Measurements from ENCODE around the gene CBLB. TPM values are rescaled to one million over a fixed set of nuclear protein-coding genes. Genes with fewer than 3 reads are reported as not detected.
"Not testable (repeated sequence)": the region's sequence is repeated elsewhere in the genome, so short reads cannot be mapped to it uniquely, and the experiment has no call there.

CBLB gene
- total RNA-seq, 1 donor, result 133 TPM

GRCh38 chr3:105762214-105762613 lies 106.6 kb downstream of the CBLB start:
- not testable (repeated sequence) for H3K27me3 ChIP-seq (ENCODE audit: insufficient read depth, low read length)

GRCh38 chr3:105759442-105760078 lies 109.3 kb downstream of the CBLB start:
- Histone ChIP-seq H3K4me1 (ENCODE audit: insufficient read depth, low read length) (peaks cover 13% of the 10 kb centered on the region), H3K27me3 (ENCODE audit: insufficient read depth, low read length) (no peaks in the 10 kb centered on the region), H3K9me3 (ENCODE audit: low read depth, low read length) (no peaks in the 10 kb centered on the region), H3K4me3 (ENCODE audit: low read length) (no peak overlapping the region)

More at GRCh38 chr3:105762214-105762613, 106.6 kb downstream of the CBLB start:
- not testable (repeated sequence) for H3K4me3 ChIP-seq (ENCODE audit: low read length); H3K9me3 ChIP-seq (ENCODE audit: low read depth, low read length)
- peaks cover 21% of the 10 kb centered on the region for H3K4me1 ChIP-seq (ENCODE audit: insufficient read depth, low read length)

GRCh38 chr3:105758451-105758850 lies 110.4 kb downstream of the CBLB start:
- Histone ChIP-seq H3K4me3 (ENCODE audit: low read length) (no peak overlapping the region), H3K9me3 (ENCODE audit: low read depth, low read length) (no peaks in the 10 kb centered on the region), H3K27me3 (ENCODE audit: insufficient read depth, low read length) (no peaks in the 10 kb centered on the region), H3K4me1 (ENCODE audit: insufficient read depth, low read length) (peaks cover 11% of the 10 kb centered on the region)

GRCh38 chr3:105755121-105755886 lies 113.5 kb downstream of the CBLB start:
- H3K4me3 ChIP-seq (ENCODE audit: low read length), result no peak overlapping the region
- H3K9me3 ChIP-seq (ENCODE audit: low read depth, low read length), result no peaks in the 10 kb centered on the region
- peaks cover 23% of the 10 kb centered on the region for H3K4me1 ChIP-seq (ENCODE audit: insufficient read depth, low read length)
- H3K27me3 ChIP-seq (ENCODE audit: insufficient read depth, low read length), result no peaks in the 10 kb centered on the region

GRCh38 chr3:105752791-105753415 lies 115.9 kb downstream of the CBLB start:
- Histone ChIP-seq H3K4me1 (ENCODE audit: insufficient read depth, low read length) (peaks cover 29% of the 10 kb centered on the region), H3K4me3 (ENCODE audit: low read length) (no peak overlapping the region), H3K27me3 (ENCODE audit: insufficient read depth, low read length) (no peaks in the 10 kb centered on the region), H3K9me3 (ENCODE audit: low read depth, low read length) (no peaks in the 10 kb centered on the region)

GRCh38 chr3:105747696-105748095 lies 121.1 kb downstream of the CBLB start:
- Histone ChIP-seq H3K27me3 (ENCODE audit: insufficient read depth, low read length) (no peaks in the 10 kb centered on the region), H3K4me3 (ENCODE audit: low read length) (no peak overlapping the region), H3K9me3 (ENCODE audit: low read depth, low read length) (no peaks in the 10 kb centered on the region), H3K4me1 (ENCODE audit: insufficient read depth, low read length) (peaks cover 22% of the 10 kb centered on the region)

- Histone ChIP-seq H3K4me3 (ENCODE audit: low read length) (no peak overlapping the region), H3K4me1 (ENCODE audit: insufficient read depth, low read length) (peaks cover 19% of the 10 kb centered on the region), H3K27me3 (ENCODE audit: insufficient read depth, low read length) (no peaks in the 10 kb centered on the region), H3K9me3 (ENCODE audit: low read depth, low read length) (no peaks in the 10 kb centered on the region)
These were observed 121.7 kb downstream of the CBLB start for GRCh38 chr3:105747060-105747541.

- no peak overlapping the region for H3K4me3 ChIP-seq (ENCODE audit: low read length)
- H3K4me1 ChIP-seq (ENCODE audit: insufficient read depth, low read length), result peaks cover 19% of the 10 kb centered on the region
- H3K9me3 ChIP-seq (ENCODE audit: low read depth, low read length), result no peaks in the 10 kb centered on the region
- no peaks in the 10 kb centered on the region for H3K27me3 ChIP-seq (ENCODE audit: insufficient read depth, low read length)
These were observed 122.4 kb downstream of the CBLB start for GRCh38 chr3:105746231-105746996.

GRCh38 chr3:105745046-105745445 lies 123.8 kb downstream of the CBLB start:
- H3K4me1 ChIP-seq (ENCODE audit: insufficient read depth, low read length), result peaks cover 13% of the 10 kb centered on the region
- no peaks in the 10 kb centered on the region for H3K9me3 ChIP-seq (ENCODE audit: low read depth, low read length)
- H3K27me3 ChIP-seq (ENCODE audit: insufficient read depth, low read length), result no peaks in the 10 kb centered on the region
- no peak overlapping the region for H3K4me3 ChIP-seq (ENCODE audit: low read length)

GRCh38 chr3:105744202-105744601 lies 124.6 kb downstream of the CBLB start:
- Histone ChIP-seq H3K9me3 (ENCODE audit: low read depth, low read length) (no peaks in the 10 kb centered on the region), H3K4me1 (ENCODE audit: insufficient read depth, low read length) (peaks cover 13% of the 10 kb centered on the region), H3K4me3 (ENCODE audit: low read length) (no peak overlapping the region), H3K27me3 (ENCODE audit: insufficient read depth, low read length) (no peaks in the 10 kb centered on the region)

- Histone ChIP-seq H3K4me3 (ENCODE audit: low read length) (no peak overlapping the region), H3K4me1 (ENCODE audit: insufficient read depth, low read length) (peaks cover 5% of the 10 kb centered on the region), H3K9me3 (ENCODE audit: low read depth, low read length) (no peaks in the 10 kb centered on the region), H3K27me3 (ENCODE audit: insufficient read depth, low read length) (no peaks in the 10 kb centered on the region)
These were observed 135.5 kb downstream of the CBLB start for GRCh38 chr3:105733356-105733755.

- Histone ChIP-seq H3K27me3 (ENCODE audit: insufficient read depth, low read length) (no peaks in the 10 kb centered on the region), H3K4me1 (ENCODE audit: insufficient read depth, low read length) (peaks cover 5% of the 10 kb centered on the region), H3K9me3 (ENCODE audit: low read depth, low read length) (no peaks in the 10 kb centered on the region), H3K4me3 (ENCODE audit: low read length) (no peak overlapping the region)
These were observed 137.1 kb downstream of the CBLB start for GRCh38 chr3:105731686-105732085.

GRCh38 chr3:105730801-105731354 lies 137.9 kb downstream of the CBLB start:
- peaks cover 5% of the 10 kb centered on the region for H3K4me1 ChIP-seq (ENCODE audit: insufficient read depth, low read length)
- H3K9me3 ChIP-seq (ENCODE audit: low read depth, low read length), result no peaks in the 10 kb centered on the region
- no peak overlapping the region for H3K4me3 ChIP-seq (ENCODE audit: low read length)
- H3K27me3 ChIP-seq (ENCODE audit: insufficient read depth, low read length), result no peaks in the 10 kb centered on the region

- Histone ChIP-seq H3K4me1 (ENCODE audit: insufficient read depth, low read length) (peaks cover 5% of the 10 kb centered on the region), H3K9me3 (ENCODE audit: low read depth, low read length) (no peaks in the 10 kb centered on the region), H3K27me3 (ENCODE audit: insufficient read depth, low read length) (no peaks in the 10 kb centered on the region), H3K4me3 (ENCODE audit: low read length) (no peak overlapping the region)
These were observed 139.1 kb downstream of the CBLB start for GRCh38 chr3:105729667-105730066.

All from mononuclear cell (primary cell).